Smooth muscle cell (in vitro differentiated cells): ENCODE data around the gene DTNBP1. TPM values are rescaled to one million over a fixed set of nuclear protein-coding genes. Genes with fewer than 3 reads are reported as not detected.

Source experiments
- DNase-seq: peaks from one replicate; lab custom pipeline; 2025; ENCODE audit not compliant: unreplicated experiment; lab: John Stamatoyannopoulos, UW
- H2AFZ ChIP-seq: fragments of 200-600 bp; sonication (generic); 2 replicates; pipeline ENCODE4 v1.6.0; 2016; ENCODE audit warnings: antibody characterized with exemption, low read depth, mild to moderate bottlenecking
- H3F3A ChIP-seq: fragments of 200-600 bp; sonication (generic); 2 replicates; pipeline ENCODE4 v1.6.0; 2017; ENCODE audit warnings: antibody characterized with exemption, low read depth
- H3K27ac ChIP-seq: fragments of 200-600 bp; sonication (generic); 2 replicates; pipeline ENCODE4 v1.5.1; 2016; ENCODE audit warnings: low read depth, mild to moderate bottlenecking
- H3K27me3 ChIP-seq: fragments of 200-600 bp; sonication (generic); 2 replicates; pipeline ENCODE4 v1.6.1; 2016; ENCODE audit warnings: low read depth, mild to moderate bottlenecking
- H3K36me3 ChIP-seq: fragments of 200-600 bp; sonication (generic); 2 replicates; pipeline ENCODE4 v1.5.1; 2016; ENCODE audit warnings: low read depth
- H3K4me1 ChIP-seq: fragments of 200-600 bp; sonication (generic); 2 replicates; pipeline ENCODE4 v1.5.1; 2016; ENCODE audit warnings: low read depth
- H3K4me2 ChIP-seq: fragments of 200-600 bp; sonication (generic); 2 replicates; pipeline ENCODE4 v1.6.0; 2016; ENCODE audit warnings: mild to moderate bottlenecking
- H3K4me3 ChIP-seq: fragments of 200-600 bp; sonication (generic); 2 replicates; pipeline ENCODE4 v1.5.1; 2016; ENCODE audit warnings: mild to moderate bottlenecking
- H3K79me2 ChIP-seq: fragments of 200-600 bp; sonication (generic); 2 replicates; pipeline ENCODE4 v1.6.0; 2016; ENCODE audit warnings: low read depth, mild to moderate bottlenecking
- H3K9ac ChIP-seq: fragments of 200-600 bp; sonication (generic); 2 replicates; pipeline ENCODE4 v1.6.0; 2016; ENCODE audit warnings: low read depth
- H3K9me3 ChIP-seq: fragments of 200-600 bp; sonication (generic); replicated peaks from 2 replicates; pipeline ENCODE4 v1.5.1; 2016; ENCODE audit warnings: low read depth
- H4K20me1 ChIP-seq: fragments of 200-600 bp; sonication (generic); 2 replicates; pipeline ENCODE4 v1.6.0; 2016; ENCODE audit warnings: low read depth
- CTCF ChIP-seq: fragments of 200-600 bp; sonication (generic); IDR thresholded peaks from 2 replicates; pipeline ENCODE4 v1.5.1; 2017; ENCODE audit warnings: borderline replicate concordance, mild to moderate bottlenecking, antibody characterized with exemption; ENCODE audit not compliant: insufficient read depth, poor library complexity, severe bottlenecking
- WGBS: methylation state at CpG from one replicate; pipeline ENCODE4 v1.1.7; 2016; ENCODE audit warnings: low lambda C conversion rate; 5-methylcytosine and 5-hydroxymethylcytosine counted together
- polyA plus RNA-seq: library from polyadenylated mRNA; unstranded; fragments of >200 nt; fragmentation: Nextera tagmentation; extraction: Ambion mirVana; gene quantifications from 2 replicates; pipeline ENCODE4 v1.2.1, GENCODE V29; 2016
- total RNA-seq: library from RNA; depleted of rRNA; stranded (reverse); fragments of >200 nt; gene quantifications from 2 replicates; pipeline ENCODE4 v1.2.3, GENCODE V29; 2014

The DTNBP1 gene
- total and polyA plus RNA-seq, 2 experiments from 2014 or later: 11.9 to 24.2 TPM

GRCh38 chr6:15538106-15538505 lies 124.7 kb downstream of the DTNBP1 start:
- TF ChIP-seq CTCF: no peak
- Histone ChIP-seq H3K79me2 (no peaks in the 10 kb centered on the region), H2AFZ (no peak overlapping the region), H3K4me2 (no peak overlapping the region), H3K4me1 (no peaks in the 10 kb centered on the region), H3K9ac (no peak overlapping the region), H3F3A (no peaks in the 10 kb centered on the region), H3K36me3 (no peaks in the 10 kb centered on the region), H3K27me3 (no peaks in the 10 kb centered on the region), H3K27ac (no peak overlapping the region), H3K4me3 (no peak overlapping the region), H4K20me1 (no peaks in the 10 kb centered on the region), H3K9me3 (no peaks in the 10 kb centered on the region)
- DNase-seq: no peak
- 92% methylated on average over 5 of the region's 5 CpGs for WGBS

GRCh38 chr6:15536198-15536955 lies 126.5 kb downstream of the DTNBP1 start:
- WGBS: 81% methylated on average over 4 of the region's 4 CpGs
- no peak for DNase-seq
- H2AFZ ChIP-seq: no peak overlapping the region
- no peak overlapping the region for H3K9ac ChIP-seq
- H3K4me2 ChIP-seq: no peak overlapping the region
- no peaks in the 10 kb centered on the region for H3K9me3 ChIP-seq
- no peaks in the 10 kb centered on the region for H3K27me3 ChIP-seq
- no peaks in the 10 kb centered on the region for H3K36me3 ChIP-seq
- H3K4me1 ChIP-seq: no peaks in the 10 kb centered on the region
- H3F3A ChIP-seq: no peaks in the 10 kb centered on the region
- H3K27ac ChIP-seq: no peak overlapping the region
- no peak for TF ChIP-seq CTCF
- H3K4me3 ChIP-seq: no peak overlapping the region
- no peaks in the 10 kb centered on the region for H3K79me2 ChIP-seq
- H4K20me1 ChIP-seq: no peaks in the 10 kb centered on the region

- H3K9ac ChIP-seq: no peak overlapping the region
- DNase-seq: no peak
- no peak for TF ChIP-seq CTCF
- no peaks in the 10 kb centered on the region for H3K9me3 ChIP-seq
- H4K20me1 ChIP-seq: no peaks in the 10 kb centered on the region
- 76% methylated on average over 3 of the region's 3 CpGs for WGBS
- no peaks in the 10 kb centered on the region for H3F3A ChIP-seq
- no peak overlapping the region for H3K4me3 ChIP-seq
- no peak overlapping the region for H3K4me2 ChIP-seq
- H3K79me2 ChIP-seq: no peaks in the 10 kb centered on the region
- no peaks in the 10 kb centered on the region for H3K27me3 ChIP-seq
- H3K27ac ChIP-seq: no peak overlapping the region
- H2AFZ ChIP-seq: no peak overlapping the region
- H3K4me1 ChIP-seq: no peaks in the 10 kb centered on the region
- no peaks in the 10 kb centered on the region for H3K36me3 ChIP-seq
These were observed 127.2 kb downstream of the DTNBP1 start for GRCh38 chr6:15535495-15536197.
